GM12865 (cell line): Measurements from ENCODE around the gene YAF2.
"Not testable (repeated sequence)": the region's sequence is repeated elsewhere in the genome, so short reads cannot be mapped to it uniquely, and the experiment has no call there.

Experiments
- DNase-seq: peaks from one replicate; pipeline ENCODE4 v3.0.0; 2010; ENCODE audit warnings: low read depth
- H3K4me3 ChIP-seq: 2 replicates; pipeline ENCODE4 v1.5.1; 2011; ENCODE audit warnings: mild to moderate bottlenecking, low read depth, low read length, control low read depth
- TF ChIP-seq, protein P1 (sequence below): IDR thresholded peaks from 2 replicates; pipeline ENCODE4 v1.5.1; 2011; ENCODE audit warnings: low read length, control low read depth, low read depth, inconsistent platforms; ENCODE audit not compliant: insufficient read depth; ENCODE audit errors: missing control alignments

Gene YAF2

DNA sequence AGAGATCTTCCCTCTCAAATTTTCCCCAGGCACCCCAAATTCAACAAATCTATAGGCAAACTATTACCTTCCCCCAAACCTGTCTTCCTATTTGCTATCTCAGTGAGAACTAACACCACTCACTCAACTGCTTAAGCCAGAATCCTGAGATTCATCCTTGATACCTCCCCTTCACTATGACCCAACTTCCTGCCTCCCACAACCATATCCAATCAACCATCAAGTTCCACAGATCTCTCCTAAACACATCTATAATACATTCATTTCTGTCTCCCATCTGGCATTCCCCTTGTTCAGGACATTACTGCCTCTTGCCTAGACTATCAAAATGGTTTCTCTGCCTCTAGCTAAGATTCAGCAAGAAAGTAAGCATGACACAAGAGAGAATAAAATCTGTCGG is 21.3 kb downstream of the YAF2 start:
- TF ChIP-seq, protein P1, sequence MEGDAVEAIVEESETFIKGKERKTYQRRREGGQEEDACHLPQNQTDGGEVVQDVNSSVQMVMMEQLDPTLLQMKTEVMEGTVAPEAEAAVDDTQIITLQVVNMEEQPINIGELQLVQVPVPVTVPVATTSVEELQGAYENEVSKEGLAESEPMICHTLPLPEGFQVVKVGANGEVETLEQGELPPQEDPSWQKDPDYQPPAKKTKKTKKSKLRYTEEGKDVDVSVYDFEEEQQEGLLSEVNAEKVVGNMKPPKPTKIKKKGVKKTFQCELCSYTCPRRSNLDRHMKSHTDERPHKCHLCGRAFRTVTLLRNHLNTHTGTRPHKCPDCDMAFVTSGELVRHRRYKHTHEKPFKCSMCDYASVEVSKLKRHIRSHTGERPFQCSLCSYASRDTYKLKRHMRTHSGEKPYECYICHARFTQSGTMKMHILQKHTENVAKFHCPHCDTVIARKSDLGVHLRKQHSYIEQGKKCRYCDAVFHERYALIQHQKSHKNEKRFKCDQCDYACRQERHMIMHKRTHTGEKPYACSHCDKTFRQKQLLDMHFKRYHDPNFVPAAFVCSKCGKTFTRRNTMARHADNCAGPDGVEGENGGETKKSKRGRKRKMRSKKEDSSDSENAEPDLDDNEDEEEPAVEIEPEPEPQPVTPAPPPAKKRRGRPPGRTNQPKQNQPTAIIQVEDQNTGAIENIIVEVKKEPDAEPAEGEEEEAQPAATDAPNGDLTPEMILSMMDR = no peak
- no peak overlapping the region for H3K4me3 ChIP-seq
- DNase-seq = no peak

DNA sequence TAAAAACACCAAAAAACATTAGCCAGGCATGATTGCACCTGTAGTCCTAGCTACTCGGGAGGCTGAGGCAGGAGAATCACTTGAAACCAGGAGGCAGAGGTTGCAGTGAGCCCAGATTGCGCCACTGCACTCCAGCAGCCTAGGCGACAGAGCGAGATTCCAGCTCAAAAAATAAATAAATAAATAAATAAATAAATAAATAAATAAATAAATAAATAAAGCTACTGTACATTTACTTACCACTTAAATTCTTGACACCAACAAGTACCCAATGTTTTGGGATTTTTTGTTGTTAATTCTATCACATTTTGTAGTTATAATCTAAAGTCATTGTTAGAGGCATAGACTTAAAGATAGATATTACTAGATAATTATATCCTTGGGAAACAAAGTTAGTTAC is 22.3 kb downstream of the YAF2 start:
- DNase-seq, H3K4me3 ChIP-seq: not testable (repeated sequence)

DNA sequence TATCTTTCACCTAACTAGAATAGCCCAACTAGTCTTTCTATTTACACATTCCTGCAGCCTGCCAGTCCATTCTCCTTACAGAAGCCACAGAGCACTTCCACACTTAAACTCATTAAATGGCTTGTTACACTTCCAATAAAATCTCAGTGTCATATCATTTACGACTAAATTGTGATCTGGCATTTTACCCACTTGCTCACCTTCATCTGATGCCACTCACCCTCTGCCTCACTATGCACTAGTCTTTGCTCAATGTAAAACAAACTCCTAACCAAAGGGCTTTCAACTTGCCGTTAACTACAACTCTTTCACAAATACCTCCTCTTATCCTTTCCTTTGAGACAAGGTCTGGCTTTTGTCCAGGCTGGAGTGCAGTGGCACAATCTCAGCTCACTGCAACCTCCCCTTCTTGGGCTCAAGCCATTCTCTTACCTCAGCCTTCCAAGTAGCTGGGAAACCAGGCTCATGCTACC is 24.1 kb downstream of the YAF2 start:
- H3K4me3 ChIP-seq = no peak overlapping the region
- TF ChIP-seq, protein P1 = no peak
- DNase-seq = no peak

DNA sequence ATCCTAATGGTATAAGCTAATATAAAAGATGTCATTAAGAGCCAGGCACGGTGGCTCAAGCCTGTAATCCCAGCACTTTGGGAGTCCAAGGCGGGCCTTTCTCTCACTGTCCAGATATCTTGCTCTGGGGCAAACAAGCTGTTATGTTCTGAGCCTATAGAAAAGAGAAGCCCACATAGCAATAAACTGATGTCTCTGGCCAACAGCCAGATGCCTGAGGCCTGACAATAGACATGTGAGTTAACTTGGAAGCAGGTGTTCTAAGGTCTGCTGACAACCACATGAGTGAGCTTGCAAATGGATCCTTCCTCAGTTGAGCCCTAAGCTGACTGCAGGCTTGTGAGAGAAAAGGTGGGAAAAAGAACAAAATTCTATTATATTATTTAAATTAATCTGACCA is 25.0 kb downstream of the YAF2 start:
- no peak for DNase-seq
- H3K4me3 ChIP-seq = no peak overlapping the region
- TF ChIP-seq, protein P1 = no peak

DNA sequence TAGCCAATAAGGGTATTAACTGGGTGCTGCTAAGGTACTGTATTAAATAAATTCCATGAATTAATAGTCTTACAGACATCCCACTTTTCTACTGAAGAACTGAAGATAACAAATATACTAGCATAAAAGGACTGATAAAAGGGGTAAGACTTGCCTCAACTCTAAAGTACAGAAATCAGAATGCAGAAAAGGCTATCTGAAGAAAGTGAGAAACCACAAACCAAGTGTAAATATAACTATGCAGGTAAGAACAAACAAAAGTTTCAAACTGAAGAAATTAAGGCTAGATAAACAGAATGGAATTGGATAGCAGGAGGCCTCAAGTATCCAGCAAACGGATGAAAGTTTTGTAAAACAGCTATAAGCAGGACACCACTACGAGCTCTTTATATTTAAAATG is 29.5 kb downstream of the YAF2 start:
- no peak for DNase-seq
- H3K4me3 ChIP-seq = no peak overlapping the region
- TF ChIP-seq, protein P1 = no peak

DNA sequence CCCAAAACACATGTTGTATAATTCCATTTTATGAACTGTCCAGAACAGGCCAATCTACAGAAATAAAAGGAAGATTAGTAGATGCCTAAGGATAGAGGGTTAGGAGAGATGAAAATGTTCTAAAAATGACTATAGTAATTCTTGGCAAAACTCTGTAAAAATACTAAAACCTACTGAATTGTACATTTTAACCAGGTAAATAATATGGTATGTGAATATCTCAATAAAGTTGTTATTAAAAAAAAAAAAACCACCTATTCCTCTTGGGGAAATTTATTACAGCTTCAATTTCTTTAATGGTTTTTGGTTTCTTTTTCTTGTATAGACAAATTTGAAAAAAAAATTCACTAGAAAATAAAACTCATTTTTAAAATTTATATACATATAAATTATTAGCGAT is 33.2 kb downstream of the YAF2 start:
- DNase-seq = no peak
- TF ChIP-seq, protein P1 = no peak

DNA sequence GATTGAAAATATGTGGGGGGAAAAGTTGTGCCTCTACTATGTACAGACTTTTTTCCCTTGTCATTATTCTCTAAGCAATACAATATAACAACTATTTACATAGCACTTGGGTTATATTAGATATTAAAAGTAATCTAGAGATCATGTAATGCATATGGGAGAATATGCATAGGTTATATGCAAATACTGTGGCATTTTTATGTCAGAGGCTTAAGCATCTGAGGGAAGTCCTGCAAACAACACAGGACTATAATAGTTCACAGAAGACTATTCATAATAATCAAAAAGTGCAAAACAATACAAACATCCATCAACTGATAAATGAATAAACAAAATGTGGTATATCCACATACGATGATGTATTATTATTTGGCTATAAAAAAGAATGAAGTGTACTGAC is 33.7 kb downstream of the YAF2 start:
- TF ChIP-seq, protein P1 = no peak
- DNase-seq = no peak
- H3K4me3 ChIP-seq = no peak overlapping the region

More for the DNA sequence above, 33.2 kb downstream of the YAF2 start:
- H3K4me3 ChIP-seq = no peak overlapping the region

DNA sequence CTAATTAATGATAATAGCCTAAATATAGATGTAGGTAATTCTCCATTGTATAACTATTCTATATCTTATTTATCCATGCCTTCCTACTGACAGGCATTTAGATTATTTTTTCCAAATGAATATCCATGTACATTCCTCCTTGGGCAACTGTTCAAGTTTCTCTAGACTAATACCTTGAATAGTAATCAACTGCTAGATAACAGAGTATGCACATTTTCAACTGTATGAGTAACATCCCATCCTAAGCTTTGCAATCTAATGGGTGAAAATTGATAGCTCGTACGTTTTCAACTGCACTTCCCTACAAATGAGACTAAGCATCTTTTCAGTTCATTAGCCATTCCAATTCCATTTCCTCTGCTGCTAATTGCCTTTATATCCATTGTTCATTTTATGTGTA is 37.0 kb downstream of the YAF2 start:
- TF ChIP-seq, protein P1 = no peak
- DNase-seq = no peak
- H3K4me3 ChIP-seq = no peak overlapping the region
